GM19023 (cell line): ENCODE measurements around the gene KLK15.

ENCODE experiments used
- ATAC-seq: cut with Tn5 transposase; IDR thresholded peaks from one replicate; pipeline ENCODE4 v1.9.1; 2021; ENCODE audit warnings: mild to moderate bottlenecking, moderate library complexity; ENCODE audit not compliant: unreplicated experiment

Gene KLK15

GRCh38 chr19:50843701-50844221 is 10.4 kb upstream of the KLK15 start:
- no peak for ATAC-seq

- no peak for ATAC-seq
Measured at GRCh38 chr19:50843205-50843604, 9.8 kb upstream of the KLK15 start.

DNA sequence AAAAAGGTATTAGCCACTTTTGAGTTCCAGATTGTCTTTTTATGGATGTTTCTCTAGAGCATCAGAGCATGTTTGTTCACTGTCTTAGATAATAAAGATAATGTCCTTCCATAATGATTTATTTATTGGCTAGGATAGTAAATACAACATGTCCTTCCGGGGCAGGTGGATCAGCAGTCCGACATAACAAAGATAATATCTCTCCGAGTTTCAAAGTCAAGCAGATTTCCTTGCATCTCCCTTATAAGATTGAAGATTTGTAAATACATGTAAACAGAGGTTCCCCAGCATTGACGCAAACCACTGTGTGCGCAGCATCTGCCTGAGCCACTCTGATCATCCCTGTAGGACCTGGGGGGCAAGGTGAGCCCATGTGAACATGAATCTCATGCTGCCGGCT is 8.8 kb upstream of the KLK15 start:
- ATAC-seq, result no peak

- ATAC-seq, result no peak
Measured at GRCh38 chr19:50839712-50840655, 6.6 kb upstream of the KLK15 start.

DNA sequence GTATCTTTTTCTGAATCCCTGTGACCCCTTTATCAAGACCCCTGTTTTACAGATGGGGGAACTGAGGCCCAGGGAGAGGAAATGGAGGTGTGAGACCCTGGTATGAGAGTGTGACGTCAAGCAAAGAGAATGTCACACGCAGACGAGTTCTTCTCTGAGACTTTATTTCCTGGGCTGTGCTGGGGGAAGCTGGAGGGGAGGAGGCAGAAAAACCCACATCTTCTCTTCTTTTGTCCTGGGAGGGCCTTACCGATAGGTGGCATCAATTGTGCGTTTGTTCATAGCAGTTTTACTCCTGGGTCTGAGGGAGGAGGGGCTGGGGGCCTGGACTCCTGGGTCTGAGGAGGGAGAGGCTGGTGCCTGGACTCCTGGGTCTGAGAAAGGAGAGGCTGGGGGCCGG is 4.9 kb upstream of the KLK15 start:
- no peak for ATAC-seq

DNA sequence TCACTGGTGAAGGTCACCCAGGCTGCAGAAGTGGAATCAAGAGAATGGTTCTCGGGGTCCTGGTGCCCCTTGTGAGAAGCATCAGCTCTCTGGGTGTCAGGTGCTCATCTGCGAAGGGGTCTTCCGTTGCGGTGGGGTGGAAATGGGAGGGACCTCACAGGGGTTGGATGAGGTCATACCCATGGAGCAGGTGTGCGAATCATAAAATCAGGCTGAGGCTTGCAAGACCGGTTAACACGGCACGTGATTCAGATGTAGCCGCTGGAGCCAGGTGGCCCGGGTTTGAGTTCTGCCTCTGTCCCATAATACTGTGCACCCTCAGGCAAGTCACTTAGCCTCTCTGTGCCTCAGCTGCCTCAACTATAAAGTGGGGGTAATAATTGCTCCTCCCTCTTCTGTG is 3.9 kb upstream of the KLK15 start:
- no peak for ATAC-seq

DNA sequence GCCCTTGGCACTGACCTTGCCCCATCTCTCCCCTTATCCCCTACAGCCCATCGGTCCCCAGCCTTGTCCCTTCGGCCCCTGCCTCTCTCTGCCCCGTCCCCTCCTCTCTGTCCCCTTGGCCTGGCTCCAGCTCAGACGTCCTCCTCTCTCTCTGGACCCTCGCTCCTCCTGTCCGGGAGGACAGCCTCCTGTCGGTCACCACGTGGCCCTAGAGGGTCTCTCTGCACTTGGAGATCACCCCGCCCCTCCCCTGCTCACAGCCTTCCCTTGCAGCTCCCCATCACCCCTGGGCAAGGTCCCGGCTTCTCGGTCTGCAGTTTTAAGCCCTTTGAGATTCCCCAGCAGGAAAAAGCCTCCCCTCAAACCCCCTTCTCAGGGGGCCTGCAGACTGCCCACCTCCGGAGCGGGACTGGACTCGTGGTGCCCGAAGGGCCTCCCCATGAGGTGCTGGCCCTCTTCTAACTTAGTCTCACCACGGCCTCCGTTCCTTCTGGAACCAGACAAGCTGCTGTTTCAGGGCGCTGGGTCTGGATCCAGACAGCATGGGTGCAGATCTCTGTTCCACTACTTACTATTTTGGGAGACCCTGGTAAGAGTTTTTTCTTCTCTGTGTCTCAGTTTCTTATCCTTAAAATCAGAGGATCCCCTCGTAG is 3.3 kb upstream of the KLK15 start:
- no peak for ATAC-seq

DNA sequence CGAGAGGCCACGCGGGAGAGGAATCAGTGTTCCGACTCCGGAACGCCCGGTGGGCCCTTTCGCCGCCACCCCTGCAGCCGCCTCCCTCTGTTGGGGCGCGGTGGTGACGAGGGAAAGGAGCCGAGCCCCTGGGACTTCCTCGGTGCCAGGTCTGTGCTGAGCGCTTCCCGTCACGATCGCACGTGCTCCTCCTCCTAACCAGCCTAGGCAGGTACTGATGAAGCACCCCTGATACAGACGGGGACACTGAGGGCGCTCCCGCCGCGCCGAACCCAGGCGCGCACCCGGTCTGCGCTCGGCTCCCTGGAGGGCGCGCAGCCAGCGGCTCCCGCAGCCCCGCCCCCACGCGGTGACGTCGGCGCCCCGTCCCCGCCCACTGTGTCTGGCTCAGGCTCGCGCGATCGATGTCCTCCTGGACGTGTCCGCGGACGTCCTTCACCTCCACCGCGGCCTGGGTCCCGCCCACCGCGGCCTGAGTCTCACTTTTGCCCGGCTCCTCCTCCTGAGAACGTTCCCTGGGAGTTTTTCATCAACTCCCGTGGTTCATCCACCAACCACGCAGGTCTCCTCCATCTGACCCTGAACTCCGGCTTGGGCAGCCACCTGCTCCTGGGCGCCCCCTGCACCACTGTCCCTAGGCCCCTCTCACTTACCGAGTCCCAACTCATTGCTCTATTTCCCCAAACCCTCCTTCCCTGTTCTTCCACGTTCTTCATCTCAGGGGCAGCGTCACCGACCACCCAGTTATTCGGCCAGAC is 2.6 kb upstream of the KLK15 start:
- peak; percentile 81 for ATAC-seq

DNA sequence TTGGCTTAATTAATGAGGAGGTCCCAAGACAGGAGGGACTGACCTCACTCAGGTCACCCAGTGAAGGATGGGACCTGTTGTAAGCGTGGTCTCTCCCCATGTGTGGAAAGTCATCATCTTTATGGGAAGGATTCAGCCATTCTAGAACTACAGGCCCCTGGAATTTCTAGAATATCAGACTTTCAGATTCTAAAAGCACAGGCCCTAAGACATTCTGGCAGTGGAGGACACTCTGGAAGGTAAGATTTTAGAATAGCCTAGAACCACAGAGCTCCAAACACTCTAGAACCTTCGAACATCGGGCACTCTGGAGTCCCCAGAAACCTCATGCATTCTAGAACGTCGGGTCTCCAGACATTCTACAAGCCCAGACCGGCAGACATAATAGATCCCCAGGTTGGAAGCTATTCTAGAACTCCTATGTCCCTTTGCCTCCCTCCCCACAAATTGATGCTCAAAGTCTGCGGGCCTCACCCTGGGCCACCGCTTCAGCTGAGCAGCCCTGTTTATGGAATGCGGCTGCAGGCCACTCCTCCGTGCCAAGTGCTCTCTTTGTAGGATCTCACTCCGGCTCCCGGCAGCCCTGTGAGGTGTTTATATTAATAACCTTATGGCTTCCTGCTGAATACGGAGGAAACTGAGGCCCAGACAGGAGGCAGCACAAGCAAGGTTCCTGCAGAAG is 1.9 kb upstream of the KLK15 start:
- ATAC-seq, result no peak

DNA sequence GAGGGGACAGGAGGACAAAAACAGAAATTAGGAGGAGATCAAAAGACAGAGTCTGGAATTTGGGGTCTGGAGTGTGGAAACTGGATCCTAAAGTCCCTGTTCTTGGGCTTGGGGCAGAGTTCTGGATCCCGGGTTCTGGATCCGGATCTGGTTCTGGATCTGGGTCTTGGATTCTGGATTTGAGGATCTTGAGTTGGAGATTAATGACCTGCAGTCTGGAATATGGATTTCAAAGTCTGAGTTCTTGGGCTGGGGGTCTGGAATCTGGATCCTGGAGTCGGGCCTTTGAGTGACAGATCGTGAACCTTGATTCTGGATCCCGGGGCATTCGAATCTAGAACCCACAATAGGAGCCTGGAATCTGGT is 411 bp upstream of the KLK15 start:
- ATAC-seq, result no peak

DNA sequence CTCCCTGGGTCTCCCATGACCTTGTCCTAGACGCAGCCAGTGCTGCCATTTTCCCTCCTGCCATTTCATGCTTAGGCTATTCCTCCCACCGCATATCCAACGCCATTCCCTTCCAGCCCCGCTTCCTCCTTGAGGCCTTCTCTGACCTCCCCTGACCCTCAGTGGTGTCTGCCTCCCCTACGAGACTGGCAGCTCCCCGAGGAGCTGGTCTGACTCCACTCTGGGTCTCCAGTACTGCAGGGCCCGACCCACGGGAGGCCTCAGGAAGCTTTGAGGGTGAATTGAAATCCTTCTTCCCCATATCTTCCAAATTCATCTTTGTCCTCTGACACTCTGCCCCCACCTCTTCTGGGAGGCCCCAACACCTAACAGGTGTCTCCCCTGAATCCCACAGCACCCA is 708 bp downstream of the KLK15 start:
- ATAC-seq, result no peak

- no peak for ATAC-seq
Measured at GRCh38 chr19:50831026-50831396, 2.4 kb downstream of the KLK15 start.

DNA sequence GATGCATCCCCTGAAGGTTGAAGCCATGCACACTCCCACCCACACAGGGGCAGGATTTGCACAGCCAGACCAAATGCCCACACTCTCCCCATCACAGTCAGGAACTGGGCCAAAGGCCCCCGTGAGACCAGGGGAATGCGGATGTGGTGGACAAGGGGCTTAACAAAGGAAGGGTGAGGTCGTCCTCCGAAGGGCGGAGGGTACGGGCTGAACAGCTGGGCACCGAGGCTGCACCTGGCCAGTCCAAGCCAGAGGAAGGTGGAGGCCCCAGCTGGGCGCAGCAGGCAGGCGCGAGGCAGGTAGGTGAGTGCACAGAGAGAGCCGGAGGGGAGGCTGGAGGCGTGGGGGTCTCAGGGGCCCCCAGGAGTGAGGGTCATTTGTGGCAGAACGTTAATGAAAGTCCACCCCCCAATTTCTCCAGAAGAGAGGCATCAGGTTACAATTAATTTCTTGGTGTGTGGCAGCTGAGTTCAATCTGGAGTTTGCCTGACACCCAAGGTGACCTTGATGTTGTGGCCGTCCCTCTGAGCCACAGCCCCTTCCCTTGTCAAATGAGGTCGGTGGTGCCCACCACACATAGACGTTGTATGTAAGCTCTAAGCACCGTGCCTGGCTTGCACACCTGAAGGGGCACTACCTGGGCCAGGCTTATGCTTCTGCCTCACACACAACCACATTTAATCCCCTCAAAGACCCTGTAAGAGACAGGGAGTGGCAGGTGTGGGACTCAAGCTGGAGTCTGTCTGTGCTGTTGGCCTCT is 2.9 kb downstream of the KLK15 start:
- ATAC-seq, result no peak

- no peak for ATAC-seq
Measured at GRCh38 chr19:50829801-50830200, 3.6 kb downstream of the KLK15 start.

DNA sequence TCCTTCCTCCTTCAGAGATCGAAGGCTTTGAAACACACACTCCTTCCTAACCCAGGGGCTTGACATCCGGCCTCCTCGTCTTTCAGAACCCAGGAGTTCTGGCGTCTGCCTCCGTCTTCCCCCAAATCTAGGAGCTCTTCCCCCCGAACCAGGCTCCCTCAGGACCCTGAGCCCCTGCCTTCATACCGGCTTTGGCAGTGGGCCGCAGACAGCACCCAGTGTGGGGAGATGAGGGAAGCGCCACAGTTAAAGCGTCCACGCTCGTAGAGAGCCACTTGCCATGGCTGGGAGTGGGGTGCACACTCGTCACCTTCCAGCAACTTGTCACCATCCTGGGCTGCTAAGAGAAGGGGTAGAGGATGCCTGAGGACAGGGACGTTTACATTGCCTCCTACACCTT is 5.9 kb downstream of the KLK15 start:
- ATAC-seq, result no peak

DNA sequence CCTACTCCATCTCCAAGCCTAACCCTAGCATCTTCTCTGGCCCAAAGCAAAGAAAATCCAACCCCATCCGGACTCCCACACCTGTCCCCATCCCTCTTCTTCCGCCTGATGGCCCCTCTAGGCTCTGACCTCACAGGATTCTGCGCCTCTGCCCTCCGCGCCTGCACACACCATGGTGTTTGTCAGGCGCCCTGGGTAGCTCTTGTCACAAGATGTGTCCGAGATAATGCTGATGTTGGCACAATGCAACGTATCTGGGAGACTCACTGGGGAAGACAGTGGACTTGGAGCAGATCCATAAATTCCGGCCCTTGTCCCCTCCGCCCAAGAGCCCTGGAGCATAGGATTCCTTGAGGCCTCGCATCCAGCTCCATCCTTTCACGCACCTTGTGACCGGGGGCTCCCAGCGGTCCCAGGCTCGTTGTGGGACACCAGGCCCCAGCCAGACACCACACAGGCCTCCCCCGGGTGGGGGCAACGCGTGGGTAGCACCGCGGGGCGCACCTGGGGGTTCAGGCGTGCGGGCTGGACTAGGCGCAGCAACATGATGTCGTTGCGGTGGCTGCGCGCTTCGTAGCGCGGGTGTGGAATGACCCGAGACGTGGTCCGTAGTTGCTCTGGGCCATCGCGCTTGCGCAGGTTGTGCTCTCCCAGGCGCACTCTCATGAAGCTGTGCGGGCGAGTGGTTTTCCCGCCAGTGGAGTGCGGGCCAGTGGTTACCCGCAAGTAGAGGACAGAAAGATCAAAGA is 6.7 kb downstream of the KLK15 start:
- no peak for ATAC-seq

GRCh38 chr19:50823389-50824042 is 9.9 kb downstream of the KLK15 start, which contains the start of gene KLK1:
TSS of gene KLK1 (minus strand) at chr19:50823787. CDS start at chr19:50823748, 39 bp downstream.
- no peak for ATAC-seq

DNA sequence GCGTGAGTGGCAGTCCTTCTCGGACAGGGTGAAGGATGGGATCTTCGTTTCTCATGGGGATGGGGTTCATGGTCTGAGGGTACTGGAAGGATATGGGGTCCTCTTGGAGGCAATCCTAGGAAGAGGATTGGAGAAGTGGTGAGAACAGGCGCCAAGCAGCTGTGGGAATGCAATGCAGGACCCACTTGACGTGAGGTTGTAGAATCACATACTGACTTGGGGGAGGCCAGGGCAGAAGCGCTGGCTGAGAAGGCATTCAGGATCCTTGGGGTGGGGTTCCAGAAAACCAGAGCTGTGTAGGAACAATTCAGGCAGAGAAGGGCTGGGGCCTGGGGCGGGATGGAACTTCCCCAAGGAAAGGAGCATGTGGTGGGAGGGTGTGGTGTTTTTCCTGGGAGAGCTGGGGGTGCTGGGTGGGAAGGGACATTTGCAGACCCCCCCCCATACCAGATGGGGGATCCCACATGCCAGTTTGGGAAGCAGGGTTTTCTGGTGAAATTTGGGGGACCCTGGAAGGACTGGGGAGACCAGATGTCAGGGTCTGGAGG is 10.6 kb downstream of the KLK15 start:
- ATAC-seq, result no peak

- ATAC-seq, result no peak
Measured at GRCh38 chr19:50821622-50822021, 11.8 kb downstream of the KLK15 start.
